GM18870 (cell line): ENCODE results near the gene EPS8L1.
"Not testable (repeated sequence)": the region's sequence is repeated elsewhere in the genome, so short reads cannot be mapped to it uniquely, and the experiment has no call there.

ENCODE experiments used
- ATAC-seq: cut with Tn5 transposase; IDR thresholded peaks from one replicate; pipeline ENCODE4 v1.9.1; 2021; ENCODE audit warnings: moderate library complexity; ENCODE audit not compliant: unreplicated experiment

Gene EPS8L1

GRCh38 chr19:55094456-55095259, 19.0 kb downstream of the EPS8L1 start:
- ATAC-seq: no peak

GRCh38 chr19:55095260-55096060, 19.8 kb downstream of the EPS8L1 start:
- no peak for ATAC-seq

- no peak for ATAC-seq
Measured at GRCh38 chr19:55096061-55096701, 20.5 kb downstream of the EPS8L1 start.

GRCh38 chr19:55097864-55098715, 22.4 kb downstream of the EPS8L1 start:
- ATAC-seq: no peak

- ATAC-seq: no peak
Measured at GRCh38 chr19:55098716-55099556, 23.3 kb downstream of the EPS8L1 start.

- ATAC-seq: no peak
Measured at GRCh38 chr19:55099557-55100506, 24.2 kb downstream of the EPS8L1 start.

- ATAC-seq: no peak
Measured at GRCh38 chr19:55101261-55101660, 25.6 kb downstream of the EPS8L1 start.

DNA sequence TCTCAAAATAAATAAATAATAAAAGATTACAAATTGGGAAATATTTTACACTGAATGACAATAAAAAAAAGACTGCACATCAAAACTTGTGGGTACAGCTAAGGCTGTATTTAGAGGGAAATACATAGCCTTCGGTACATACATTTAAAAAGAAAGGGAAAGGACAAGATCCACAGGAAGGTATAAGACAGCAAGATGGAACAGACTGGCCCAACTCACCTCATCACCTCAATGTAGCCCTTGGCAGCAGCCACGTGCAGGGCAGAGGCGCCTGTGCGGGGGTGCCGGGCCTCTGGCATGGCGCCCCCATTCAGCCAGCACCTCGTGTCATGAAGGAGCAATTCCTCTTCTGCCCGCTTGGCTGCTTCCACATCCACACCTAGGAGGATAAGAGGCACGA, 27.5 kb downstream of the EPS8L1 start:
- ATAC-seq: no peak

GRCh38 chr19:55105237-55105636, 29.6 kb downstream of the EPS8L1 start:
- ATAC-seq: no peak

GRCh38 chr19:55106591-55106990, 30.9 kb downstream of the EPS8L1 start:
- ATAC-seq: no peak

GRCh38 chr19:55107252-55107651, 31.6 kb downstream of the EPS8L1 start:
- ATAC-seq: not testable (repeated sequence)

- no peak for ATAC-seq
Measured at GRCh38 chr19:55109527-55110291, 34.0 kb downstream of the EPS8L1 start.

- no peak for ATAC-seq
Measured at GRCh38 chr19:55111238-55111831, 35.7 kb downstream of the EPS8L1 start.

DNA sequence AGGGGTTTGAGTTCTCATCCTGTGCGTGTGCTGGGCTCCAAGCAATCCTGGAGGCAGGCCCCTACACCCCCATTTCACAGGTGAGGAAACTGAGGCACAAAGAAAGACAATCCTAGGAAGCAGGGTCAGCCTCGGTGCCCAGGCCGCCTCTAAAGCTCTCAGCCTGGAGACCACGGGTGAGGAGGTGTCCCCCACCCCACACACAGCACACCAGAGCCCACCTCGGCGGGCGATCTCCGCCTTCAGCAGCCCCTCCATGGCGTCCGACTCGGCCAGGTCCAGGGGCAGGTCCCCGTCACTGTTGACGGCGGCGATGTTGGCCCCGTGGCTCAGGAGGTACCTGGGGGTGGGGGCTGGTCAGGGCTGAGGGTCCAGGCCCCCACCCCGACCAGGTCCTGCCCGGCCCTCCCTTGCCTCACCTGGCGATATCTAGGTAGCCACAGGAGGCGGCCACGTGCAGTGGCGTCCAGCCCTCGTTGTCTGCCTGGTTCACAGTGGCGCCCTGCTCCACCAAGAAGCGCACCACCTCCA, 36.6 kb downstream of the EPS8L1 start:
- no peak for ATAC-seq

- no peak for ATAC-seq
Measured at GRCh38 chr19:55112777-55113569, 37.3 kb downstream of the EPS8L1 start.

GRCh38 chr19:55113570-55114039, 37.9 kb downstream of the EPS8L1 start:
- no peak for ATAC-seq
